Activated CD8-positive, alpha-beta T cell treated with anti-CD3 and anti-CD28 coated beads for 36 hours (primary cell): Measurements from ENCODE around the gene DCST2. TPM values are rescaled to one million over a fixed set of nuclear protein-coding genes. Genes with fewer than 3 reads are reported as not detected.

Experiments used
- ATAC-seq: fragments of 200-7000 bp; cut with Tn5 transposase; one replicate; pipeline ENCODE4 v1.10.0; 2021; ENCODE audit warnings: mild to moderate bottlenecking, moderate library complexity
- CTCF ChIA-PET: fragments of 350-600 bp; sonication (Branson Sonifier 250); formaldehyde crosslinking; loops from one replicate; lab custom pipeline; 2021; ENCODE audit warnings: antibody characterized with exemption; lab: Charles Lee
- POLR2A ChIA-PET: fragments of 350-600 bp; sonication (Branson Sonifier 250); formaldehyde crosslinking; loops from one replicate; lab custom pipeline; 2021; ENCODE audit warnings: antibody characterized with exemption; lab: Charles Lee
- DNase-seq: peaks from one replicate; pipeline ENCODE4 v3.0.0-alpha.2; 2020
- H3K27ac Mint-ChIP-seq: one replicate; pipeline ENCODE4 v1.8.0; 2021; ENCODE audit warnings: mild to moderate bottlenecking, mixed read lengths
- H3K27me3 Mint-ChIP-seq: one replicate; pipeline ENCODE4 v1.8.0; 2021; ENCODE audit warnings: mixed read lengths
- H3K36me3 Mint-ChIP-seq: one replicate; pipeline ENCODE4 v1.8.0; 2021; ENCODE audit warnings: low read depth, mixed read lengths
- H3K4me1 Mint-ChIP-seq: one replicate; pipeline ENCODE4 v1.8.0; 2021; ENCODE audit warnings: low read depth, mixed read lengths
- H3K4me3 Mint-ChIP-seq: one replicate; pipeline ENCODE4 v1.8.0; 2021; ENCODE audit warnings: mild to moderate bottlenecking, moderate library complexity, mixed read lengths
- H3K9me3 Mint-ChIP-seq: one replicate; pipeline ENCODE4 v1.8.0; 2021; ENCODE audit warnings: mixed read lengths
- intact Hi-C: fragments of 100-400 bp; cut with micrococcal nuclease; formaldehyde crosslinking; loops from one replicate; pipeline ENCODE4 v1.10.0; 2022
- total RNA-seq, 2 experiments: library from RNA; stranded (reverse); gene quantifications; one replicate each; pipeline ENCODE4 v1.2.3, GENCODE V29; 2021
- TF ChIP-seq, protein P1 (sequence below): fragments of 200-600 bp; IDR thresholded peaks from one replicate; pipeline ENCODE4 v1.8.0; 2022; ENCODE audit warnings: antibody characterized with exemption, mild to moderate bottlenecking

Gene DCST2
- total RNA-seq, 2 experiments from 2014 or later = 0.20 to 0.36 TPM

DNA sequence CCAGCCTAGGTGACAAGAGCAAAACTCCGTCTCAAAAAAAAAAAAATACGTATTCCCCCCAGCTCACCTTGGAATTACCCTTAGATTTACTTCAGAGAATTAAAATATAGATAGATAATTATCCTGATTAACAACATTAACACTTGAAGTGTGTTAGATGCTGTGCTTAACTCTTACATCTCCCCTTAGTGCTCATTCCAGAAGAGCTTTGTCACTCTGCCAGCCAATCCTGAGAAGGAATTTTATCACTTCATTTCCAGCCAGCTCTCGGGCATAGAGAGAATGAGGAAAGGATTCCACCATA is 61.4 kb downstream of the DCST2 start:
- peaks cover 27% of the 10 kb centered on the region for H3K4me1 Mint-ChIP-seq
- ChIA-PET POLR2A (interaction anchor here (1.1 to 6.9 kb wide), 5 partner anchors 10 to 28 kb away, joined by 5 to 55 read pairs (median 11); partner anchors contain the start of genes FLAD1, PBXIP1 and PYGO2), CTCF (interaction anchor here (1.1 to 6.5 kb wide), 6 partner anchors 10 to 89 kb away, joined by 3 to 34 read pairs (median 4); partner anchors contain the start of gene PYGO2)
- TF ChIP-seq, protein P1, sequence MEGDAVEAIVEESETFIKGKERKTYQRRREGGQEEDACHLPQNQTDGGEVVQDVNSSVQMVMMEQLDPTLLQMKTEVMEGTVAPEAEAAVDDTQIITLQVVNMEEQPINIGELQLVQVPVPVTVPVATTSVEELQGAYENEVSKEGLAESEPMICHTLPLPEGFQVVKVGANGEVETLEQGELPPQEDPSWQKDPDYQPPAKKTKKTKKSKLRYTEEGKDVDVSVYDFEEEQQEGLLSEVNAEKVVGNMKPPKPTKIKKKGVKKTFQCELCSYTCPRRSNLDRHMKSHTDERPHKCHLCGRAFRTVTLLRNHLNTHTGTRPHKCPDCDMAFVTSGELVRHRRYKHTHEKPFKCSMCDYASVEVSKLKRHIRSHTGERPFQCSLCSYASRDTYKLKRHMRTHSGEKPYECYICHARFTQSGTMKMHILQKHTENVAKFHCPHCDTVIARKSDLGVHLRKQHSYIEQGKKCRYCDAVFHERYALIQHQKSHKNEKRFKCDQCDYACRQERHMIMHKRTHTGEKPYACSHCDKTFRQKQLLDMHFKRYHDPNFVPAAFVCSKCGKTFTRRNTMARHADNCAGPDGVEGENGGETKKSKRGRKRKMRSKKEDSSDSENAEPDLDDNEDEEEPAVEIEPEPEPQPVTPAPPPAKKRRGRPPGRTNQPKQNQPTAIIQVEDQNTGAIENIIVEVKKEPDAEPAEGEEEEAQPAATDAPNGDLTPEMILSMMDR = no peak
- no peaks in the 10 kb centered on the region for H3K27me3 Mint-ChIP-seq
- H3K36me3 Mint-ChIP-seq = peaks cover 14% of the 10 kb centered on the region
- DNase-seq (no peak), ATAC-seq (no peak)
- intact Hi-C loops = loop anchor here (5.0 kb wide), 2 partner anchors 45 to 90 kb away; partner anchors contain the start of gene EFNA4
- no peaks in the 10 kb centered on the region for H3K9me3 Mint-ChIP-seq
- no peak overlapping the region for H3K4me3 Mint-ChIP-seq
- H3K27ac Mint-ChIP-seq = peak overlapping the region; percentile 67

GRCh38 chr1:154971341-154971998 is 62.1 kb downstream of the DCST2 start:
- DNase-seq = no peak
- H3K4me3 Mint-ChIP-seq = no peak overlapping the region

GRCh38 chr1:154970631-154971340 is 62.8 kb downstream of the DCST2 start, which contains the start of gene SHC1:
TSS of gene SHC1 (minus strand) at chr1:154970747. CDS start at chr1:154970526, 221 bp downstream.
- H3K4me1 Mint-ChIP-seq = peaks cover 27% of the 10 kb centered on the region
- ChIA-PET POLR2A (interaction anchor here (0.7 to 6.9 kb wide), 5 partner anchors 9 to 29 kb away, joined by 3 to 55 read pairs (median 11); partner anchors contain the start of genes FLAD1, PBXIP1 and PYGO2), CTCF (interaction anchor here (0.9 to 6.5 kb wide), 12 partner anchors 9 to 91 kb away, joined by 3 to 34 read pairs (median 4); partner anchors contain the start of genes ADAM15, PBXIP1, PMVK and PYGO2)
- no peak for ATAC-seq
- H3K36me3 Mint-ChIP-seq = peaks cover 14% of the 10 kb centered on the region
- TF ChIP-seq, protein P1 = no peak
- intact Hi-C loops = loop anchor here (5.0 kb wide), 2 partner anchors 47 to 92 kb away; partner anchors contain the start of gene EFNA4
- no peaks in the 10 kb centered on the region for H3K9me3 Mint-ChIP-seq
- no peak within 1 kb of the TSS for H3K4me3 Mint-ChIP-seq
- H3K27ac Mint-ChIP-seq = peak within 1 kb of the TSS; percentile 86
- DNase-seq = peak; percentile 54
- H3K27me3 Mint-ChIP-seq = no peaks in the 10 kb centered on the region

More at GRCh38 chr1:154971341-154971998, 62.1 kb downstream of the DCST2 start:
- POLR2A ChIA-PET = interaction anchor here (0.7 to 6.9 kb wide), 6 partner anchors 10 to 28 kb away, joined by 3 to 55 read pairs (median 8); partner anchors contain the start of genes FLAD1, PBXIP1 and PYGO2
- Mint-ChIP-seq H3K27ac (peak overlapping the region; percentile 86), H3K9me3 (no peaks in the 10 kb centered on the region), H3K27me3 (no peaks in the 10 kb centered on the region), H3K36me3 (peaks cover 14% of the 10 kb centered on the region), H3K4me1 (peaks cover 27% of the 10 kb centered on the region)
- no peak for ATAC-seq
- CTCF ChIA-PET = interaction anchor here (1.0 to 6.5 kb wide), 9 partner anchors 10 to 89 kb away, joined by 3 to 34 read pairs (median 4); partner anchors contain the start of genes ADAM15, PBXIP1, PMVK and PYGO2
- TF ChIP-seq, protein P1 = no peak
- intact Hi-C loops = loop anchor here (5.0 kb wide), 2 partner anchors 46 to 91 kb away; partner anchors contain the start of gene EFNA4

DNA sequence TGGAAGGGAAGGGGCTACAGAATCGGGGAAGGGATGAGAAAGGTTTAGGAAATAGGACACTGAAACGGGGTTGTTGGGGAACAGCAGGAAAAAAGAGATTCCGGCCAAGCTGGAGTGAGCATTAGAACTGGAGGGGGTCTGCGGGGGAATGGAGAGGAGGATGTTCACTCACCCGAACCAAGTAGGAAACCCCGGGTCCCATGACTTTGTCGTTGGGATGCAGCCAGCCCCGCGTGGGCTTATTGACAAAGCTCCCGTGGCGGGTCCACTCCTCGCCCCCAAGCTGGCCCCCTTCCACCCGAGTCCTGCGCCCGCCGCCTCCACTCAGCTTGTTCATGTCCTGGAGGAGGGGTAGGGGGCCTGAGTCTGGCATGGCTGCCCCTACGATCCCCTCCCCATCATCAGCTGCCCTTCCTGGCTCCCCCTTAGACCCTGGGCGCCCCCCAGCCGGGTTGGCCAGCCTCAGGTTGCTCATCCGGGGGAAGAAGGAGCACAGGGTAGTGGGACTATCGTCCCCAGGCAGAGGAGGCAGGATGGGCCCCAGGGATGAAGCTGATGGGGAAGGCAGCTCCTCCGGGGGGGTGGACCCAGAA is 63.6 kb downstream of the DCST2 start:
- H3K27me3 Mint-ChIP-seq = no peaks in the 10 kb centered on the region
- CTCF ChIA-PET = interaction anchor here (0.8 to 6.5 kb wide), 8 partner anchors 8 to 116 kb away, joined by 3 to 34 read pairs (median 5); partner anchors contain the start of genes ADAM15, PBXIP1 and PYGO2
- H3K4me3 Mint-ChIP-seq = no peak overlapping the region
- TF ChIP-seq, protein P1 = no peak
- peaks cover 27% of the 10 kb centered on the region for H3K4me1 Mint-ChIP-seq
- POLR2A ChIA-PET = interaction anchor here (0.6 to 6.9 kb wide), 4 partner anchors 8 to 27 kb away, joined by 3 to 55 read pairs (median 16); partner anchors contain the start of genes FLAD1 and PYGO2
- H3K27ac Mint-ChIP-seq = peak overlapping the region; percentile 69
- H3K9me3 Mint-ChIP-seq = no peaks in the 10 kb centered on the region
- H3K36me3 Mint-ChIP-seq = peaks cover 20% of the 10 kb centered on the region
- ATAC-seq = no peak
- no peak for DNase-seq
- intact Hi-C loops = loop anchor here (5.0 kb wide), 2 partner anchors 47 to 92 kb away; partner anchors contain the start of gene EFNA4
